ENCODE results near the gene FYB2.

DNA sequence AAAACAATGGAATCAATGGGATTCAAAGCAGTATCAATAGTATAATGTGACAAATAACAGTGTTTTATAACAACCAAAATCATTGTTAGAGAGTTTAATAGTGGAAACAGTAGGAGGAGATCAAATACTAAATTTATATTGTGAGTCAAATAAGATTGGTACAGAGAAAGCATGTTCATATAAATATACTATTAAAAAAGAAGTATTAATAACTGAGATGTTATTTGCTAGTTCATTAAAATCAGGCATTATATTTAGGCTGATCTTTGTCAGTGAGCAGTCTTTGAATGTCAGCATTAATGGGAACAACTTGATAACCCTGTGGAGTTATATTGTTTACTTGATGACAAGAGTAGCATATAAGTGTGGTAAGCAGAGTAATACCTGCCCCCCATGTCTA is 143.4 kb downstream of the FYB2 start:
- TF ChIP-seq, protein P1, sequence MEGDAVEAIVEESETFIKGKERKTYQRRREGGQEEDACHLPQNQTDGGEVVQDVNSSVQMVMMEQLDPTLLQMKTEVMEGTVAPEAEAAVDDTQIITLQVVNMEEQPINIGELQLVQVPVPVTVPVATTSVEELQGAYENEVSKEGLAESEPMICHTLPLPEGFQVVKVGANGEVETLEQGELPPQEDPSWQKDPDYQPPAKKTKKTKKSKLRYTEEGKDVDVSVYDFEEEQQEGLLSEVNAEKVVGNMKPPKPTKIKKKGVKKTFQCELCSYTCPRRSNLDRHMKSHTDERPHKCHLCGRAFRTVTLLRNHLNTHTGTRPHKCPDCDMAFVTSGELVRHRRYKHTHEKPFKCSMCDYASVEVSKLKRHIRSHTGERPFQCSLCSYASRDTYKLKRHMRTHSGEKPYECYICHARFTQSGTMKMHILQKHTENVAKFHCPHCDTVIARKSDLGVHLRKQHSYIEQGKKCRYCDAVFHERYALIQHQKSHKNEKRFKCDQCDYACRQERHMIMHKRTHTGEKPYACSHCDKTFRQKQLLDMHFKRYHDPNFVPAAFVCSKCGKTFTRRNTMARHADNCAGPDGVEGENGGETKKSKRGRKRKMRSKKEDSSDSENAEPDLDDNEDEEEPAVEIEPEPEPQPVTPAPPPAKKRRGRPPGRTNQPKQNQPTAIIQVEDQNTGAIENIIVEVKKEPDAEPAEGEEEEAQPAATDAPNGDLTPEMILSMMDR (IDR thresholded peaks at IDR 0.05; ENCODE audit: low read depth, low read length, poor library complexity, severe bottlenecking), result no peak
- no peak for TF ChIP-seq EZH2phosphoT487 (IDR thresholded peaks at IDR 0.05; ENCODE audit: borderline replicate concordance, low read length)
